ENCODE data around the gene STAB2.

The STAB2 gene

GRCh38 chr12:103736572-103736971 is 149.5 kb downstream of the STAB2 start:
- Histone ChIP-seq H4K20me1 (ENCODE audit: insufficient read depth, low read length) (no peaks in the 10 kb centered on the region), H3K9ac (ENCODE audit: low read length) (no peak overlapping the region), H3K4me2 (ENCODE audit: low read length) (no peak overlapping the region), H3F3A (ENCODE audit: insufficient read depth, low read length) (no peaks in the 10 kb centered on the region), H3K4me1 (ENCODE audit: insufficient read depth, low read length, severe bottlenecking) (no peaks in the 10 kb centered on the region), H3K4me3 (ENCODE audit: low read depth, low read length, poor library complexity, severe bottlenecking) (no peak overlapping the region), H3K9me2 (ENCODE audit: low read depth, low read length) (no peaks in the 10 kb centered on the region), H2AFZ (ENCODE audit: low read length) (no peak overlapping the region), H3K9me3 (ENCODE audit: low read length) (no peaks in the 10 kb centered on the region), H3K27ac (ENCODE audit: low read depth, low read length, poor library complexity, severe bottlenecking) (no peak overlapping the region), H3K27me3 (ENCODE audit: insufficient read depth, low read length) (no peaks in the 10 kb centered on the region), H3K79me2 (ENCODE audit: insufficient read depth, low read length) (no peaks in the 10 kb centered on the region), H3K36me3 (ENCODE audit: insufficient read depth, low read length) (no peaks in the 10 kb centered on the region)
- TF ChIP-seq CTCF (IDR thresholded peaks at IDR 0.05; ENCODE audit: low read length) (no peak), EZH2 (IDR thresholded peaks at IDR 0.05; ENCODE audit: borderline replicate concordance, low read length) (no peak)

GRCh38 chr12:103737881-103738280 is 150.8 kb downstream of the STAB2 start:
- Histone ChIP-seq H3K79me2 (ENCODE audit: insufficient read depth, low read length) (no peaks in the 10 kb centered on the region), H3K9ac (ENCODE audit: low read length) (no peak overlapping the region), H3K4me2 (ENCODE audit: low read length) (no peak overlapping the region), H3K27me3 (ENCODE audit: insufficient read depth, low read length) (no peaks in the 10 kb centered on the region), H3K9me2 (ENCODE audit: low read depth, low read length) (no peaks in the 10 kb centered on the region), H4K20me1 (ENCODE audit: insufficient read depth, low read length) (no peaks in the 10 kb centered on the region), H3K36me3 (ENCODE audit: insufficient read depth, low read length) (no peaks in the 10 kb centered on the region), H3K4me1 (ENCODE audit: insufficient read depth, low read length, severe bottlenecking) (no peaks in the 10 kb centered on the region), H3K4me3 (ENCODE audit: low read depth, low read length, poor library complexity, severe bottlenecking) (no peak overlapping the region), H3K27ac (ENCODE audit: low read depth, low read length, poor library complexity, severe bottlenecking) (no peak overlapping the region), H3F3A (ENCODE audit: insufficient read depth, low read length) (no peaks in the 10 kb centered on the region), H2AFZ (ENCODE audit: low read length) (no peak overlapping the region), H3K9me3 (ENCODE audit: low read length) (no peaks in the 10 kb centered on the region)
- TF ChIP-seq CTCF (IDR thresholded peaks at IDR 0.05; ENCODE audit: low read length), result no peak
- TF ChIP-seq EZH2 (IDR thresholded peaks at IDR 0.05; ENCODE audit: borderline replicate concordance, low read length), result no peak

- no peaks in the 10 kb centered on the region for H3K36me3 ChIP-seq (ENCODE audit: insufficient read depth, low read length)
- no peaks in the 10 kb centered on the region for H3K9me2 ChIP-seq (ENCODE audit: low read depth, low read length)
- no peaks in the 10 kb centered on the region for H3K27me3 ChIP-seq (ENCODE audit: insufficient read depth, low read length)
- H3K9me3 ChIP-seq (ENCODE audit: low read length), result no peaks in the 10 kb centered on the region
- no peak overlapping the region for H3K4me3 ChIP-seq (ENCODE audit: low read depth, low read length, poor library complexity, severe bottlenecking)
- H3K4me1 ChIP-seq (ENCODE audit: insufficient read depth, low read length, severe bottlenecking), result no peaks in the 10 kb centered on the region
- H3F3A ChIP-seq (ENCODE audit: insufficient read depth, low read length), result no peaks in the 10 kb centered on the region
- no peaks in the 10 kb centered on the region for H3K79me2 ChIP-seq (ENCODE audit: insufficient read depth, low read length)
- no peaks in the 10 kb centered on the region for H4K20me1 ChIP-seq (ENCODE audit: insufficient read depth, low read length)
- no peak overlapping the region for H3K27ac ChIP-seq (ENCODE audit: low read depth, low read length, poor library complexity, severe bottlenecking)
- no peak overlapping the region for H3K4me2 ChIP-seq (ENCODE audit: low read length)
- H2AFZ ChIP-seq (ENCODE audit: low read length), result no peak overlapping the region
- no peak for TF ChIP-seq CTCF (IDR thresholded peaks at IDR 0.05; ENCODE audit: low read length)
- TF ChIP-seq EZH2 (IDR thresholded peaks at IDR 0.05; ENCODE audit: borderline replicate concordance, low read length), result no peak
- no peak overlapping the region for H3K9ac ChIP-seq (ENCODE audit: low read length)
Measured at GRCh38 chr12:103742349-103742932, 155.4 kb downstream of the STAB2 start.
